ENCODE measurements around the gene NXPH1. TPM values are rescaled to one million over a fixed set of nuclear protein-coding genes. Genes with fewer than 3 reads are reported as not detected.

NXPH1 gene
- total and polyA plus RNA-seq, 9 of the 15 experiments (the other 6 are each of a cell fraction or from before 2014, with no cell fraction given) = 0.16 TPM; not detected in 8

DNA sequence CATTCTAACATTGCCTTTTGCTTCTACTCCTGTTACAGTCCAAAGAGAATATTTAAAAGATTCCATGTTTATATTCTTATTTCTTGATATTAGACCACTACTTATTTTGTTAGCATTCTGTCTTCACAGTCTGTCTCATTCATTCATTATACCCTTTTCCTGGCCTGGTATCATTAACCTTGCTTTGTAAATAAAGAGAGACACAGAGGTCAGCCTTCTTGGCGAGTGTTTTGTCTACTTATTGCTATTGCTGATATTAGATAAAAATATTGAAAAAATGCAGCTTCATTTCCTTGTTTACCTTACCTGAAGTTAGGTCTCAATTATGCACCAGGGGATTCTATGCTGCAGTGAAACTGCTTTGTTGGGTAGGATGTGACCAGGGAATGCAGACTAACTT lies 179.2 kb downstream of the NXPH1 start (continued):
- TF ChIP-seq, protein P1, sequence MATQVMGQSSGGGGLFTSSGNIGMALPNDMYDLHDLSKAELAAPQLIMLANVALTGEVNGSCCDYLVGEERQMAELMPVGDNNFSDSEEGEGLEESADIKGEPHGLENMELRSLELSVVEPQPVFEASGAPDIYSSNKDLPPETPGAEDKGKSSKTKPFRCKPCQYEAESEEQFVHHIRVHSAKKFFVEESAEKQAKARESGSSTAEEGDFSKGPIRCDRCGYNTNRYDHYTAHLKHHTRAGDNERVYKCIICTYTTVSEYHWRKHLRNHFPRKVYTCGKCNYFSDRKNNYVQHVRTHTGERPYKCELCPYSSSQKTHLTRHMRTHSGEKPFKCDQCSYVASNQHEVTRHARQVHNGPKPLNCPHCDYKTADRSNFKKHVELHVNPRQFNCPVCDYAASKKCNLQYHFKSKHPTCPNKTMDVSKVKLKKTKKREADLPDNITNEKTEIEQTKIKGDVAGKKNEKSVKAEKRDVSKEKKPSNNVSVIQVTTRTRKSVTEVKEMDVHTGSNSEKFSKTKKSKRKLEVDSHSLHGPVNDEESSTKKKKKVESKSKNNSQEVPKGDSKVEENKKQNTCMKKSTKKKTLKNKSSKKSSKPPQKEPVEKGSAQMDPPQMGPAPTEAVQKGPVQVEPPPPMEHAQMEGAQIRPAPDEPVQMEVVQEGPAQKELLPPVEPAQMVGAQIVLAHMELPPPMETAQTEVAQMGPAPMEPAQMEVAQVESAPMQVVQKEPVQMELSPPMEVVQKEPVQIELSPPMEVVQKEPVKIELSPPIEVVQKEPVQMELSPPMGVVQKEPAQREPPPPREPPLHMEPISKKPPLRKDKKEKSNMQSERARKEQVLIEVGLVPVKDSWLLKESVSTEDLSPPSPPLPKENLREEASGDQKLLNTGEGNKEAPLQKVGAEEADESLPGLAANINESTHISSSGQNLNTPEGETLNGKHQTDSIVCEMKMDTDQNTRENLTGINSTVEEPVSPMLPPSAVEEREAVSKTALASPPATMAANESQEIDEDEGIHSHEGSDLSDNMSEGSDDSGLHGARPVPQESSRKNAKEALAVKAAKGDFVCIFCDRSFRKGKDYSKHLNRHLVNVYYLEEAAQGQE (IDR thresholded peaks at IDR 0.05; ENCODE audit: borderline replicate concordance) = no peak
- TF ChIP-seq, protein P1 (CRISPR knock-in tag; IDR thresholded peaks at IDR 0.05; ENCODE audit: low read depth) = no peak
- TF ChIP-seq ZNF354B (CRISPR knock-in tag; IDR thresholded peaks at IDR 0.05) (no peak), MCM3 (IDR thresholded peaks at IDR 0.05) (no peak), ETS2 (tag; IDR thresholded peaks at IDR 0.05; ENCODE audit: borderline replicate concordance, poor library complexity, severe bottlenecking) (no peak)
- TF ChIP-seq, protein P2, sequence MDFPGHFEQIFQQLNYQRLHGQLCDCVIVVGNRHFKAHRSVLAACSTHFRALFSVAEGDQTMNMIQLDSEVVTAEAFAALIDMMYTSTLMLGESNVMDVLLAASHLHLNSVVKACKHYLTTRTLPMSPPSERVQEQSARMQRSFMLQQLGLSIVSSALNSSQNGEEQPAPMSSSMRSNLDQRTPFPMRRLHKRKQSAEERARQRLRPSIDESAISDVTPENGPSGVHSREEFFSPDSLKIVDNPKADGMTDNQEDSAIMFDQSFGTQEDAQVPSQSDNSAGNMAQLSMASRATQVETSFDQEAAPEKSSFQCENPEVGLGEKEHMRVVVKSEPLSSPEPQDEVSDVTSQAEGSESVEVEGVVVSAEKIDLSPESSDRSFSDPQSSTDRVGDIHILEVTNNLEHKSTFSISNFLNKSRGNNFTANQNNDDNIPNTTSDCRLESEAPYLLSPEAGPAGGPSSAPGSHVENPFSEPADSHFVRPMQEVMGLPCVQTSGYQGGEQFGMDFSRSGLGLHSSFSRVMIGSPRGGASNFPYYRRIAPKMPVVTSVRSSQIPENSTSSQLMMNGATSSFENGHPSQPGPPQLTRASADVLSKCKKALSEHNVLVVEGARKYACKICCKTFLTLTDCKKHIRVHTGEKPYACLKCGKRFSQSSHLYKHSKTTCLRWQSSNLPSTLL (IDR thresholded peaks at IDR 0.05) = no peak
